Karpas-422 (cell line): ENCODE results near the gene TRPM1. TPM values are rescaled to one million over a fixed set of nuclear protein-coding genes. Genes with fewer than 3 reads are reported as not detected.
"Not testable (repeated sequence)": the region's sequence is repeated elsewhere in the genome, so short reads cannot be mapped to it uniquely, and the experiment has no call there.

Source experiments
- DNase-seq: peaks from one replicate; pipeline ENCODE4 v3.0.0-alpha.2; 2015
- H2AFZ ChIP-seq: fragments of 200-600 bp; sonication (generic); 2 replicates; pipeline ENCODE4 v1.6.1; 2014; ENCODE audit warnings: antibody characterized with exemption, low read length, mixed read lengths
- H3K27ac ChIP-seq: fragments of 200-600 bp; sonication (generic); 2 replicates; pipeline ENCODE4 v1.5.1; 2014; ENCODE audit warnings: mild to moderate bottlenecking, low read length, moderate library complexity
- H3K27me3 ChIP-seq: fragments of 200-600 bp; sonication (generic); 2 replicates; pipeline ENCODE4 v1.6.1; 2014; ENCODE audit warnings: low read length, mixed read lengths
- H3K36me3 ChIP-seq: fragments of 200-600 bp; sonication (generic); 2 replicates; pipeline ENCODE4 v1.6.1; 2014; ENCODE audit warnings: low read length, mixed read lengths; ENCODE audit not compliant: insufficient read depth
- H3K4me1 ChIP-seq: fragments of 200-600 bp; sonication (generic); 2 replicates; pipeline ENCODE4 v1.6.1; 2014; ENCODE audit warnings: mild to moderate bottlenecking, low read length, mixed read lengths
- H3K4me2 ChIP-seq: fragments of 200-600 bp; sonication (generic); 2 replicates; pipeline ENCODE4 v1.6.1; 2014; ENCODE audit warnings: low read length, low read depth, mild to moderate bottlenecking; ENCODE audit not compliant: poor library complexity, severe bottlenecking
- H3K4me3 ChIP-seq: fragments of 200-600 bp; sonication (generic); 2 replicates; pipeline ENCODE4 v1.5.1; 2014; ENCODE audit warnings: mild to moderate bottlenecking, antibody characterized with exemption, low read length, mixed read lengths
- H3K79me2 ChIP-seq: fragments of 200-600 bp; sonication (generic); 2 replicates; pipeline ENCODE4 v1.6.1; 2014; ENCODE audit warnings: mild to moderate bottlenecking, low read length, mixed read lengths
- H3K9ac ChIP-seq: fragments of 200-600 bp; sonication (generic); 2 replicates; pipeline ENCODE4 v1.6.0; 2014; ENCODE audit warnings: low read length
- H3K9me2 ChIP-seq: fragments of 200-600 bp; sonication (generic), shearing (Covaris generic); replicated peaks from 2 replicates; pipeline ENCODE4 v1.6.0; 2014; ENCODE audit warnings: mild to moderate bottlenecking, low read length, moderate library complexity; ENCODE audit not compliant: insufficient read depth
- H3K9me3 ChIP-seq: fragments of 300-700, 200-600 bp; sonication (generic); 2 replicates; pipeline ENCODE4 v1.6.1; 2014; ENCODE audit warnings: low read length, mixed read lengths
- H4K20me1 ChIP-seq: fragments of 200-600 bp; sonication (generic); 2 replicates; pipeline ENCODE4 v1.6.1; 2014; ENCODE audit warnings: mild to moderate bottlenecking, antibody characterized with exemption, low read length, low read depth; ENCODE audit not compliant: insufficient read depth
- total RNA-seq: library from RNA; depleted of rRNA; stranded (reverse); fragments of >200 nt; shearing (Covaris generic); gene quantifications from 2 replicates; pipeline ENCODE4 v1.2.3, GENCODE V29; 2014; ENCODE audit warnings: low replicate concordance

Gene TRPM1
- total RNA-seq, 1 experiment from 2014 or later = not detected

GRCh38 chr15:31091481-31091880 is 10.0 kb downstream of the TRPM1 start:
- Histone ChIP-seq H3K4me1 (no peaks in the 10 kb centered on the region), H3K9ac (no peak overlapping the region), H4K20me1 (no peaks in the 10 kb centered on the region), H3K9me2 (no peaks in the 10 kb centered on the region), H3K9me3 (no peaks in the 10 kb centered on the region), H3K79me2 (no peaks in the 10 kb centered on the region), H3K4me3 (no peak overlapping the region), H3K4me2 (no peak overlapping the region), H3K27ac (no peak overlapping the region), H3K36me3 (no peaks in the 10 kb centered on the region), H2AFZ (no peak overlapping the region), H3K27me3 (no peaks in the 10 kb centered on the region)
- DNase-seq = no peak

GRCh38 chr15:31090766-31091165 is 10.8 kb downstream of the TRPM1 start:
- H4K20me1 ChIP-seq = no peaks in the 10 kb centered on the region
- H3K4me2 ChIP-seq = no peak overlapping the region
- no peak overlapping the region for H3K9ac ChIP-seq
- H3K27me3 ChIP-seq = no peaks in the 10 kb centered on the region
- no peaks in the 10 kb centered on the region for H3K79me2 ChIP-seq
- no peak overlapping the region for H2AFZ ChIP-seq
- no peak for DNase-seq
- no peaks in the 10 kb centered on the region for H3K36me3 ChIP-seq
- H3K27ac ChIP-seq = no peak overlapping the region
- no peaks in the 10 kb centered on the region for H3K9me2 ChIP-seq
- no peaks in the 10 kb centered on the region for H3K4me1 ChIP-seq
- H3K9me3 ChIP-seq = no peaks in the 10 kb centered on the region
- no peak overlapping the region for H3K4me3 ChIP-seq

- Histone ChIP-seq H3K4me3 (no peak overlapping the region), H3K36me3 (no peaks in the 10 kb centered on the region), H3K4me2 (no peak overlapping the region), H3K79me2 (no peaks in the 10 kb centered on the region), H2AFZ (no peak overlapping the region), H3K9me2 (no peaks in the 10 kb centered on the region), H3K27ac (no peak overlapping the region), H3K27me3 (no peaks in the 10 kb centered on the region), H3K9me3 (no peaks in the 10 kb centered on the region), H3K9ac (no peak overlapping the region), H4K20me1 (no peaks in the 10 kb centered on the region), H3K4me1 (no peaks in the 10 kb centered on the region)
- DNase-seq = no peak
Measured at GRCh38 chr15:31089368-31090047, 12.0 kb downstream of the TRPM1 start.

GRCh38 chr15:31088672-31089367 is 12.7 kb downstream of the TRPM1 start:
- Histone ChIP-seq H3K79me2 (no peaks in the 10 kb centered on the region), H3K27ac (no peak overlapping the region), H3K36me3 (no peaks in the 10 kb centered on the region), H3K27me3 (no peaks in the 10 kb centered on the region), H3K4me2 (no peak overlapping the region), H3K9me3 (no peaks in the 10 kb centered on the region), H4K20me1 (no peaks in the 10 kb centered on the region), H3K9ac (no peak overlapping the region), H3K4me3 (no peak overlapping the region), H2AFZ (no peak overlapping the region), H3K4me1 (no peaks in the 10 kb centered on the region), H3K9me2 (no peaks in the 10 kb centered on the region)
- DNase-seq = no peak

- H3K36me3 ChIP-seq, H3K9me3 ChIP-seq, H3K79me2 ChIP-seq, H3K4me1 ChIP-seq, H3K27me3 ChIP-seq, H3K27ac ChIP-seq, H2AFZ ChIP-seq, H4K20me1 ChIP-seq, DNase-seq, H3K4me3 ChIP-seq, H3K9me2 ChIP-seq, H3K4me2 ChIP-seq, H3K9ac ChIP-seq: not testable (repeated sequence)
Measured at GRCh38 chr15:31088041-31088440, 13.5 kb downstream of the TRPM1 start.

- Histone ChIP-seq H3K4me1 (no peaks in the 10 kb centered on the region), H3K27ac (no peak overlapping the region), H3K27me3 (no peaks in the 10 kb centered on the region), H3K79me2 (no peaks in the 10 kb centered on the region), H3K9me3 (no peaks in the 10 kb centered on the region), H3K9me2 (no peaks in the 10 kb centered on the region), H3K4me2 (no peak overlapping the region), H3K4me3 (no peak overlapping the region), H4K20me1 (no peaks in the 10 kb centered on the region), H3K9ac (no peak overlapping the region), H3K36me3 (no peaks in the 10 kb centered on the region), H2AFZ (no peak overlapping the region)
- DNase-seq = no peak
Measured at GRCh38 chr15:31086344-31086743, 15.2 kb downstream of the TRPM1 start.

GRCh38 chr15:31085359-31085758 is 16.2 kb downstream of the TRPM1 start:
- DNase-seq = no peak
- Histone ChIP-seq H4K20me1 (no peaks in the 10 kb centered on the region), H3K79me2 (no peaks in the 10 kb centered on the region), H3K9me2 (no peaks in the 10 kb centered on the region), H3K36me3 (no peaks in the 10 kb centered on the region), H3K4me2 (no peak overlapping the region), H3K9ac (no peak overlapping the region), H3K4me3 (no peak overlapping the region), H3K9me3 (no peaks in the 10 kb centered on the region), H3K4me1 (peaks cover 5% of the 10 kb centered on the region; the same call in 1 of the 2 replicates), H3K27me3 (no peaks in the 10 kb centered on the region), H3K27ac (no peak overlapping the region), H2AFZ (no peak overlapping the region)

GRCh38 chr15:31084176-31084575 is 17.3 kb downstream of the TRPM1 start:
- Histone ChIP-seq H3K4me2 (no peak overlapping the region), H3K79me2 (no peaks in the 10 kb centered on the region), H4K20me1 (no peaks in the 10 kb centered on the region), H2AFZ (no peak overlapping the region), H3K9me2 (no peaks in the 10 kb centered on the region), H3K4me3 (no peak overlapping the region), H3K9me3 (no peaks in the 10 kb centered on the region), H3K4me1 (peaks cover 5% of the 10 kb centered on the region; the same call in 1 of the 2 replicates), H3K27ac (no peak overlapping the region), H3K36me3 (no peaks in the 10 kb centered on the region), H3K9ac (no peak overlapping the region), H3K27me3 (no peaks in the 10 kb centered on the region)
- no peak for DNase-seq
